K562 (cell line): ENCODE measurements around the gene MYADML2. TPM values are rescaled to one million over a fixed set of nuclear protein-coding genes. Genes with fewer than 3 reads are reported as not detected.

Source experiments
- CHCHD3 ChIP-seq: fragments of 250-450 bp; sonication (Bioruptor Pico); IDR thresholded peaks from 2 replicates; pipeline ENCODE4 v2.1.2; 2022; ENCODE audit warnings: mild to moderate bottlenecking
- EP400 ChIP-seq: fragments of 450-650 bp; IDR thresholded peaks from 2 replicates; pipeline ENCODE4 v1.6.1; 2017; ENCODE audit warnings: antibody characterized with exemption, mild to moderate bottlenecking, moderate library complexity
- HMGXB4 ChIP-seq: sonication (generic); formaldehyde crosslinking; IDR thresholded peaks from 2 replicates; pipeline ENCODE4 v1.8.1; 2023; ENCODE audit warnings: mild to moderate bottlenecking, missing genetic modification reagents
- HNRNPUL1 ChIP-seq: fragments of 200-400 bp; formaldehyde crosslinking; IDR thresholded peaks from 2 replicates; pipeline ENCODE4 v1.6.1; 2017; ENCODE audit warnings: low read length
- MYBL2 ChIP-seq, 2 experiments: fragments of 450-650 bp in 1 of 2; sonication (generic) in 1 of 2; formaldehyde crosslinking in 1 of 2; IDR thresholded peaks; 2 replicates each; pipeline versions ENCODE4 v1.6.1 to v1.8.1; 2017 to 2022; ENCODE audit warnings: borderline replicate concordance in 1 of 2, inconsistent platforms in 1 of 2, low read depth in 1 of 2, mild to moderate bottlenecking in 1 of 2, missing genetic modification reagents in 1 of 2, moderate library complexity in 1 of 2
- POLR3G ChIP-seq: IDR thresholded peaks from 2 replicates; pipeline ENCODE4 v1.6.1; 2011; ENCODE audit not compliant: insufficient read length, insufficient replicate concordance; ENCODE audit errors: extremely low read depth
- RBM14 ChIP-seq: fragments of 200-400 bp; formaldehyde crosslinking; IDR thresholded peaks from 2 replicates; pipeline ENCODE4 v1.6.1; 2018; ENCODE audit warnings: low read depth, mild to moderate bottlenecking, low read length, moderate library complexity, borderline replicate concordance; ENCODE audit not compliant: insufficient read depth
- RBM17 ChIP-seq: fragments of 200-400 bp; formaldehyde crosslinking; IDR thresholded peaks from 2 replicates; pipeline ENCODE4 v1.6.1; 2017; ENCODE audit warnings: low read depth, mild to moderate bottlenecking, low read length, borderline replicate concordance
- RBM34 ChIP-seq: fragments of 200-400 bp; formaldehyde crosslinking; IDR thresholded peaks from 2 replicates; pipeline ENCODE4 v1.6.1; 2018; ENCODE audit warnings: low read length, borderline replicate concordance; ENCODE audit not compliant: insufficient read depth
- SAFB2 ChIP-seq: fragments of 200-400 bp; formaldehyde crosslinking; IDR thresholded peaks from 2 replicates; pipeline ENCODE4 v1.6.1; 2018; ENCODE audit warnings: borderline replicate concordance, low read length, low read depth, moderate library complexity; ENCODE audit not compliant: severe bottlenecking
- ZNF134 ChIP-seq: fragments of 250-450 bp; sonication (Bioruptor Pico); conservative IDR thresholded peaks from 2 replicates; pipeline ENCODE4 v1.4.0; 2020
- ZNF212 ChIP-seq: fragments of 450-650 bp; formaldehyde crosslinking; IDR thresholded peaks from 2 replicates; pipeline ENCODE4 v1.4.0; 2020; ENCODE audit warnings: mild to moderate bottlenecking
- polyA plus RNA-seq, 8 experiments: library from polyadenylated mRNA; depleted of rRNA in 4 of 8; stranded (reverse) in 5 of 8; unstranded in 3 of 8; fragments of >200 nt; fragmentation: Nextera tagmentation in 2 of 8; fragmentation: Illumina TruSeq in 1 of 8; extraction: Ambion mirVana in 2 of 8; extraction: Trizol in 1 of 8; gene quantifications; 2 replicates each; pipeline versions ENCODE4 v1.2.1 to v1.2.3, GENCODE V29; 2011 to 2014; ENCODE audit warnings: inconsistent platforms in 1 of 8, missing spikeins in 1 of 8
- total RNA-seq, 7 experiments: library from RNA; depleted of rRNA in 6 of 7; stranded (reverse); fragments of >200 nt in 6 of 7; fragmentation: Illumina TruSeq in 2 of 7; extraction: Trizol in 2 of 7; gene quantifications; 2 replicates each; pipeline versions ENCODE4 v1.2.1 to v1.2.3, GENCODE V29; 2011 to 2021; ENCODE audit warnings: low replicate concordance in 1 of 7
- TF ChIP-seq, protein P1 (sequence below): fragments of 250-450 bp; sonication (Bioruptor Pico); IDR thresholded peaks from 2 replicates; pipeline ENCODE4 v1.8.0; 2021; ENCODE audit warnings: moderate library complexity, mild to moderate bottlenecking, inconsistent platforms

Gene MYADML2
- total and polyA plus RNA-seq, 9 of the 15 experiments (the other 6 are each of a cell fraction or from before 2014, with no cell fraction given), result not detected

GRCh38 chr17:81922566-81923301, 24.3 kb downstream of the MYADML2 start (continued):
- TF ChIP-seq MYBL2 (IDR thresholded peaks at IDR 0.05; ENCODE audit: low read depth), result no peak
- no peak for TF ChIP-seq MYBL2 (CRISPR knock-in tag; IDR thresholded peaks at IDR 0.05; ENCODE audit: borderline replicate concordance)
- TF ChIP-seq ZNF134 (CRISPR knock-in tag), result no peak
- no peak for TF ChIP-seq POLR3G
- TF ChIP-seq RBM17, result no peak
- TF ChIP-seq ZNF212 (CRISPR knock-in tag), result no peak
- TF ChIP-seq RBM14, result no peak
- TF ChIP-seq EP400, result no peak
- TF ChIP-seq, protein P1, sequence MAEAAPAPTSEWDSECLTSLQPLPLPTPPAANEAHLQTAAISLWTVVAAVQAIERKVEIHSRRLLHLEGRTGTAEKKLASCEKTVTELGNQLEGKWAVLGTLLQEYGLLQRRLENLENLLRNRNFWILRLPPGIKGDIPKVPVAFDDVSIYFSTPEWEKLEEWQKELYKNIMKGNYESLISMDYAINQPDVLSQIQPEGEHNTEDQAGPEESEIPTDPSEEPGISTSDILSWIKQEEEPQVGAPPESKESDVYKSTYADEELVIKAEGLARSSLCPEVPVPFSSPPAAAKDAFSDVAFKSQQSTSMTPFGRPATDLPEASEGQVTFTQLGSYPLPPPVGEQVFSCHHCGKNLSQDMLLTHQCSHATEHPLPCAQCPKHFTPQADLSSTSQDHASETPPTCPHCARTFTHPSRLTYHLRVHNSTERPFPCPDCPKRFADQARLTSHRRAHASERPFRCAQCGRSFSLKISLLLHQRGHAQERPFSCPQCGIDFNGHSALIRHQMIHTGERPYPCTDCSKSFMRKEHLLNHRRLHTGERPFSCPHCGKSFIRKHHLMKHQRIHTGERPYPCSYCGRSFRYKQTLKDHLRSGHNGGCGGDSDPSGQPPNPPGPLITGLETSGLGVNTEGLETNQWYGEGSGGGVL (CRISPR knock-in tag), result no peak
- TF ChIP-seq SAFB2, result no peak
- TF ChIP-seq HMGXB4, result no peak
- TF ChIP-seq CHCHD3 (CRISPR knock-in tag), result no peak
- TF ChIP-seq HNRNPUL1, result no peak
- no peak for TF ChIP-seq RBM34
